Activated naive CD8-positive, alpha-beta T cell (primary cell): ENCODE data around the gene HNF4A.

Source experiments
- H3K27ac Mint-ChIP-seq: one replicate; pipeline ENCODE4 v1.8.0; 2021; ENCODE audit warnings: mixed read lengths
- H3K27me3 Mint-ChIP-seq: one replicate; pipeline ENCODE4 v1.8.0; 2021; ENCODE audit warnings: mixed read lengths
- H3K36me3 Mint-ChIP-seq: one replicate; pipeline ENCODE4 v1.8.0; 2021; ENCODE audit warnings: mixed read lengths
- H3K4me1 Mint-ChIP-seq: one replicate; pipeline ENCODE4 v1.8.0; 2021; ENCODE audit warnings: low read depth, mixed read lengths
- H3K4me3 Mint-ChIP-seq: one replicate; pipeline ENCODE4 v1.8.0; 2021; ENCODE audit warnings: mild to moderate bottlenecking, mixed read lengths
- H3K9me3 Mint-ChIP-seq: one replicate; pipeline ENCODE4 v1.8.0; 2021; ENCODE audit warnings: low read depth, mixed read lengths

HNF4A gene

DNA sequence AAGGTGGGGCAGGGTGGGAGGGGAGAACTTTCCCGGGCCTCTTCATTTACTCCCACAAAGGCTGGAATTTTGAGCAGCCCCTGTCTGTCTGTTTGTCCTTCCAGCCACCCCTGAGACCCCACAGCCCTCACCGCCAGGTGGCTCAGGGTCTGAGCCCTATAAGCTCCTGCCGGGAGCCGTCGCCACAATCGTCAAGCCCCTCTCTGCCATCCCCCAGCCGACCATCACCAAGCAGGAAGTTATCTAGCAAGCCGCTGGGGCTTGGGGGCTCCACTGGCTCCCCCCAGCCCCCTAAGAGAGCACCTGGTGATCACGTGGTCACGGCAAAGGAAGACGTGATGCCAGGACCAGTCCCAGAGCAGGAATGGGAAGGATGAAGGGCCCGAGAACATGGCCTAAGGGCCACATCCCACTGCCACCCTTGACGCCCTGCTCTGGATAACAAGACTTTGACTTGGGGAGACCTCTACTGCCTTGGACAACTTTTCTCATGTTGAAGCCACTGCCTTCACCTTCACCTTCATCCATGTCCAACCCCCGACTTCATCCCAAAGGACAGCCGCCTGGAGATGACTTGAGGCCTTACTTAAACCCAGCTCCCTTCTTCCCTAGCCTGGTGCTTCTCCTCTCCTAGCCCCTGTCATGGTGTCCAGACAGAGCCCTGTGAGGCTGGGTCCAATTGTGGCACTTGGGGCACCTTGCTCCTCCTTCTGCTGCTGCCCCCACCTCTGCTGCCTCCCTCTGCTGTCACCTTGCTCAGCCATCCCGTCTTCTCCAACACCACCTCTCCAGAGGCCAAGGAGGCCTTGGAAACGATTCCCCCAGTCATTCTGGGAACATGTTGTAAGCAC, 74.1 kb downstream of the HNF4A start:
- Mint-ChIP-seq H3K27ac (no peak overlapping the region), H3K9me3 (no peaks in the 10 kb centered on the region), H3K36me3 (no peaks in the 10 kb centered on the region), H3K27me3 (peaks cover 1% of the 10 kb centered on the region), H3K4me1 (no peaks in the 10 kb centered on the region), H3K4me3 (no peak overlapping the region)

- Mint-ChIP-seq H3K9me3 (no peaks in the 10 kb centered on the region), H3K27me3 (peaks cover 1% of the 10 kb centered on the region), H3K36me3 (no peaks in the 10 kb centered on the region), H3K4me3 (no peak overlapping the region), H3K27ac (no peak overlapping the region), H3K4me1 (no peaks in the 10 kb centered on the region)
Observed at GRCh38 chr20:44430270-44431065, 75.0 kb downstream of the HNF4A start.

- Mint-ChIP-seq H3K4me3 (no peak overlapping the region), H3K36me3 (no peaks in the 10 kb centered on the region), H3K27me3 (peaks cover 1% of the 10 kb centered on the region), H3K27ac (no peak overlapping the region), H3K9me3 (no peaks in the 10 kb centered on the region), H3K4me1 (no peaks in the 10 kb centered on the region)
Observed at GRCh38 chr20:44431118-44431501, 75.6 kb downstream of the HNF4A start.

GRCh38 chr20:44431502-44432234, 76.2 kb downstream of the HNF4A start:
- Mint-ChIP-seq H3K36me3 (no peaks in the 10 kb centered on the region), H3K27ac (no peak overlapping the region), H3K27me3 (peaks cover 1% of the 10 kb centered on the region), H3K4me1 (no peaks in the 10 kb centered on the region), H3K9me3 (no peaks in the 10 kb centered on the region), H3K4me3 (no peak overlapping the region)

GRCh38 chr20:44432618-44433577, 77.4 kb downstream of the HNF4A start:
- H3K27me3 Mint-ChIP-seq: peaks cover 1% of the 10 kb centered on the region
- H3K36me3 Mint-ChIP-seq: no peaks in the 10 kb centered on the region
- no peaks in the 10 kb centered on the region for H3K4me1 Mint-ChIP-seq
- H3K4me3 Mint-ChIP-seq: no peak overlapping the region
- no peak overlapping the region for H3K27ac Mint-ChIP-seq
- H3K9me3 Mint-ChIP-seq: no peaks in the 10 kb centered on the region

DNA sequence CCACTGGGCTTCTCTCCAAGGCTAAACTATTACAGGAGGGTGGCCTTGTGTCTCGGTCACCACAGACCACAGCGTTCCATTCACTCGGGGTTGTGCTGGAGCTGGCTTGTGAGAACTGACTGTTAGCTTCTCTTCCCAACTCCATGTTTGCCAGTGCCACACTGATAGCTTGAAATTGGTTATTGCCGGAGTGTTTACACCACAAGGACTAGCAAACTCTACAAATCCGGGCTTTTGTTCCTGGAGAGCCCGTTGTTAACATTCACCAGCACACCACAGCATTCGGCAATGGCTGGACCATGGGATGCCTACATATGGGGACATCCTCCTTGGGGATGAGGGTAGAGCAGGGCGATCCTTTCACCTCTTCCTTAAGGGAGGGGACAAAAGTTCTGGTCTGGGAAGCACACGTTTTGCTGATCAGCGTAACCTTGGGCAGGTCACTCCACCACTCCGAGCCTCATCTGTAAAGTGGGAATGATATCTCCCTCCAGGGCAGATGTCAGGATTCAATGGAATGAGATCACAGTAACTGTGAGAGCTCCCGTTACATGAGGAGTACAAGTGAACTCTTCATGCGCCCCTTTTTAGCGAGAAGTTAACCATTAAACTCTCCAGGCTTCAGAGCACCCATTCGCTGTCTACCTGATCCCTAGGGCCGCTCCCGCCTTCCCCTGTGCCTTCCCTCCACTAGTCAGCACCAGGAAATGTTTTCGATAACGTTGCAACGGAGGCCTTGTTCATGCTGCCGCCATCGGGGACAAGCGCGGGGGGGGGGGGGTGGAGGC, 78.4 kb downstream of the HNF4A start:
- H3K27ac Mint-ChIP-seq: no peak overlapping the region
- no peaks in the 10 kb centered on the region for H3K9me3 Mint-ChIP-seq
- H3K4me3 Mint-ChIP-seq: no peak overlapping the region
- no peaks in the 10 kb centered on the region for H3K36me3 Mint-ChIP-seq
- H3K27me3 Mint-ChIP-seq: peaks cover 1% of the 10 kb centered on the region
- no peaks in the 10 kb centered on the region for H3K4me1 Mint-ChIP-seq

- Mint-ChIP-seq H3K27ac (no peak overlapping the region), H3K9me3 (no peaks in the 10 kb centered on the region), H3K27me3 (peaks cover 1% of the 10 kb centered on the region), H3K4me3 (no peak overlapping the region), H3K4me1 (no peaks in the 10 kb centered on the region), H3K36me3 (no peaks in the 10 kb centered on the region)
Observed at GRCh38 chr20:44435630-44436335, 80.3 kb downstream of the HNF4A start.

DNA sequence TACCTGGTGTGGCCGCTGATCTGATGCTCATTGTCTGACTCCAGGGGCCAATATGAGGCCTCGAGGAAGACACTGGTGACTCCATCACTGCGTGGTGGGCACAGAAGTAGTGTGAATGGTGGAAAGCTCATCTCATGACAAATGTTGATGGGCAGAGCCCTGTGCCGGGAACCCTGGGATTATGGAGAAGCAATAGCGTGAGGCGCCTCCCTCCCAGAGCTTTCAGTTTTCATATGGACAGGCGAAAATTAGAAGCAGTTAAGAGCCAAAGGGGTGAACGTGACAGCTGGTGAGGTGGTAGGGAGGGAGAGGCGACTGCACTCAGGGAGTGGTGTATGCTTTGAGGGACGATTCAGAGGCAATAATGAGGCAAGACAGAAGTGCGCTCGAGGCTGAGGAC, 80.9 kb downstream of the HNF4A start:
- Mint-ChIP-seq H3K36me3 (no peaks in the 10 kb centered on the region), H3K4me1 (no peaks in the 10 kb centered on the region), H3K4me3 (no peak overlapping the region), H3K27ac (no peak overlapping the region), H3K9me3 (no peaks in the 10 kb centered on the region), H3K27me3 (peaks cover 1% of the 10 kb centered on the region)

- Mint-ChIP-seq H3K4me1 (no peaks in the 10 kb centered on the region), H3K36me3 (no peaks in the 10 kb centered on the region), H3K27me3 (peaks cover under 1% of the 10 kb centered on the region), H3K4me3 (no peak overlapping the region), H3K9me3 (no peaks in the 10 kb centered on the region), H3K27ac (no peak overlapping the region)
Observed at GRCh38 chr20:44437497-44437896, 82.0 kb downstream of the HNF4A start.

- Mint-ChIP-seq H3K4me3 (no peak overlapping the region), H3K9me3 (no peaks in the 10 kb centered on the region), H3K27me3 (no peaks in the 10 kb centered on the region), H3K36me3 (no peaks in the 10 kb centered on the region), H3K27ac (no peak overlapping the region), H3K4me1 (no peaks in the 10 kb centered on the region)
Observed at GRCh38 chr20:44438782-44439181, 83.3 kb downstream of the HNF4A start.

DNA sequence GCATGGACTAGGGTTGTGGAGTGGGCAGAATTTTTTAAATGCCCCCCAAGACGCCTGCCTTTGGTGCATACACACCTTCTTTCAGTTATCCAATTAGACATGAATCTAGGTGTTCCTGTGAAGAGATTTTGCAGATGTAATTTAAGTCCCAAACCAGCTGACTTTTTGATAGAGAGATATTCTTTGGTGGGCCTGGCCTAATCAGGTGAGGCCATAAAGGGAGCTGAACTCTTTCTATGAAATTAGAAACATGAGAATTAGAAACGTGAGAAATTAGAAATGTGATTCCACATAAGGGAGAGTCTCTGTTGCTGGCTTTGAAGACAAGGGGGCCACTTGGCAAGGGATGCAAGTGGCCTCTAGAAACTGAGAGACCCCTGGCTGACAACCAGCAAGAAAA, 83.8 kb downstream of the HNF4A start:
- Mint-ChIP-seq H3K4me1 (no peaks in the 10 kb centered on the region), H3K27me3 (no peaks in the 10 kb centered on the region), H3K4me3 (no peak overlapping the region), H3K27ac (no peak overlapping the region), H3K36me3 (no peaks in the 10 kb centered on the region), H3K9me3 (no peaks in the 10 kb centered on the region)

GRCh38 chr20:44442298-44443070, 87.0 kb downstream of the HNF4A start:
- no peaks in the 10 kb centered on the region for H3K27me3 Mint-ChIP-seq
- no peak overlapping the region for H3K4me3 Mint-ChIP-seq
- H3K36me3 Mint-ChIP-seq: no peaks in the 10 kb centered on the region
- H3K27ac Mint-ChIP-seq: no peak overlapping the region
- no peaks in the 10 kb centered on the region for H3K9me3 Mint-ChIP-seq
- no peaks in the 10 kb centered on the region for H3K4me1 Mint-ChIP-seq
